HG02885 (cell line): ENCODE measurements around the gene FHOD3.
A peak's percentile ranks its signal among the peaks of the same experiment; 100 is the strongest.
"Not testable (repeated sequence)": the region's sequence is repeated elsewhere in the genome, so short reads cannot be mapped to it uniquely, and the experiment has no call there.

Experiments used
- ATAC-seq: cut with Tn5 transposase; IDR thresholded peaks from one replicate; pipeline ENCODE4 v1.9.1; 2021; ENCODE audit warnings: mild to moderate bottlenecking; ENCODE audit not compliant: unreplicated experiment, poor library complexity

FHOD3 gene

GRCh38 chr18:36341944-36342343 is 44.4 kb downstream of the FHOD3 start:
- no peak for ATAC-seq

DNA sequence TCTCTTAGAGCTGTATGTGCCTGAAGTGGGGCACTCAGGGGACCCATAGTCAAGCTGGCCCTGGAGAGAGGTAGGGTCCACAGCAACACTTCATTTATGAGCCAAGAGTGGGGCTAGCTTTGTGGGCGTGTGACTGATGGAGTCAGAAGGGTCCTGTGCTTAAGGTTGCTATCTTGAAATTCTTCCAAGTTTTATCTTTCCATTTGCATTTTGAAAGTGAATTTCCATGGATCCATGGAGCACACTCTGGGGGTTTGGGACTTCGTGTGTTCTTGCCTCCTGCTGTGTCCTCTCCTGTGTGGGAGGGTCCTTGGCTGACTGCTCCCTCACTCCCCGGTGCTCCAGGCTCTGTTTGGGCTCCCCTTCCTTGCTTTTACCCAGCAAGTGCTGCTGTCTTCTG is 50.8 kb downstream of the FHOD3 start:
- no peak for ATAC-seq

- ATAC-seq: no peak
These were observed 51.5 kb downstream of the FHOD3 start for GRCh38 chr18:36348971-36349417.

GRCh38 chr18:36349552-36349951 is 52.0 kb downstream of the FHOD3 start:
- no peak for ATAC-seq

GRCh38 chr18:36350251-36350651 is 52.7 kb downstream of the FHOD3 start:
- no peak for ATAC-seq

- ATAC-seq: no peak
These were observed 53.4 kb downstream of the FHOD3 start for GRCh38 chr18:36350839-36351469.

DNA sequence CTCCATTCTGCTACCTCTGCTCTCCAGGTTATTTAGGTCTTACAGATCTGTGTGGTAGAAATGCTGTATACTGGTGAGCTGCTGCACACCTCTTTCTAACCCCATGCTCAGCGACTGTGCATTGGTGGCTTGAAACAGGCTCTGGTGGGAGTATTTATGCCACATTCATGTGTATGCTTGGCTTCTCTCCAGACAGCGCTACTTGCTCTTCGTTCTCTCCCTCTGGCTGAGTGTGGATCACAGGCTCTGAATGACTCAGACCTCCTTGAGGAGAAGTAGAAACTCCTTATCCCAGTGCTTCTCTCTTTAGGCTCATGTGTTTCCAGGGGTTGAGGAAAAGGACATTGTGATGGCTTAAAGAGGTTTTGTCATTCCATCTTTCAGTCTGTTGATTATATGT is 54.9 kb downstream of the FHOD3 start:
- no peak for ATAC-seq

GRCh38 chr18:36354989-36355388 is 57.5 kb downstream of the FHOD3 start:
- no peak for ATAC-seq

DNA sequence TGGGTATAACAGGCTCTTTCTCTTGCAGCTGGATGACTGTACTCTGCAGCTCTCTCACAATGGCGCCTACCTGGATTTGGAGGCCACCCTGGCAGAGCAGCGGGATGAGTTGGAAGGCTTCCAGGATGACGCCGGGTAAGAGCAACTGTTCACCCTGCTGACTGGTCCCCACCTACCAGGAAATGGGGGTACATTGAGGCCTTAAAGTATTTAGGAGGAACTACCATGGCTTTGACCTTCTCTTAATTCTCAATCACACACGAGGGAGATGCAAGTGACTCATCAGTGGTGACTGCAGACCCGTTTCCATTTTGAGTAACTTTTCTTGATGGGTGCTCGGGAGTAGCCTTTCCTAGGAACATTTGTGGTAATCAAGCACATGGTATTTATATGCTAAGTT is 58.0 kb downstream of the FHOD3 start:
- no peak for ATAC-seq

DNA sequence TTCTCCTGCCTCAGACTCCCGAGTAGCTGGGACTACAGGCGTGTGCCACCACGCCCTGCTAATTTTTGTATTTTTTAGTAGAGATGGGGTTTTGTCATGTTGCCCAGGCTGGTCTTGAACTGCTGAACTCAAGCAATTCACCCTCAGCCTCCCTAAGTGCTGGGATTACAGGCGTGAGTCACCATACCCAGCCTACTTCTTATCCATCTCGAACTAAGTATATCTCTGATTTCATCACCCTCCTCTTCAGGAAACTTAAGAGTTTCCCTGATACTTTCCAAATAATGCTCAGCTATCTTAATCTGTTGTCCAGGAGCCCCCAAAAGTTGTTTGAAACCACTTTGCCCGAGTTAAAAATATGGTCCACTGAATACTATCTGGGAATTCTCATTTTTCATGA is 59.2 kb downstream of the FHOD3 start:
- ATAC-seq: not testable (repeated sequence)

GRCh38 chr18:36358141-36358540 is 60.6 kb downstream of the FHOD3 start:
- no peak for ATAC-seq

DNA sequence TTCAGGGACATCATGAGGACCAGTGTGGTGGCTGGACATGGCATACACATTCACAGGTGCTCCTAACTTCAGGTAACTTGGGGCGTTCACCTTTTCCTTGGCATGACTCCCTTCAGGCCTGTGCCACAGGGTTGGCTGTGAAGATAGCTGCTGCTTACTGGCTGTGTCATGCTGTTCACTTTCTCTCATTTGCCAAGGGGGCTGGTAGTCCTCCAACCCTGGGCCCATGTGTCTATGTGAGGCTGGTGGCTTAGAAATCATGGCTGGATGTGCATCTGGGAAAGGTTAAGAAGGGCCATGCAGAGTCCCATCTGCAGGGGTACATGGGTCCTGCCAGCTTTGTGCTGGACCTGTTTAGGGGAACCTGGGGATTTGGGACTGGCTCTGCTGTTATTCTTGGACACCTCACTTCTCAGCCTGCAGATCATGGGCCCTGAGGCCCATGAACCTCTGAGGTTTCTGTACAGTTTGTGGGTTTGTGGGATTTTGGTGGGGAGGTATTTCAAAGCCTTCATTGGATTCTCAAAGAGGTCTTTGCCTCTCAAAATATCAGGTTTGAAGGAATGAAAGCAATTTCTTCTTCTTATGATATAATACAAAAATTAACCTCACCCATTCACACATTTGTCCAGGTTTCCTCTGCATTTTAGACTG is 62.9 kb downstream of the FHOD3 start:
- no peak for ATAC-seq

- ATAC-seq: no peak
These were observed 67.6 kb downstream of the FHOD3 start for GRCh38 chr18:36364911-36365624.

- ATAC-seq: peak; percentile 48
These were observed 68.6 kb downstream of the FHOD3 start for GRCh38 chr18:36365836-36366775.

GRCh38 chr18:36366994-36367839 is 69.7 kb downstream of the FHOD3 start:
- ATAC-seq: peak; percentile 74

DNA sequence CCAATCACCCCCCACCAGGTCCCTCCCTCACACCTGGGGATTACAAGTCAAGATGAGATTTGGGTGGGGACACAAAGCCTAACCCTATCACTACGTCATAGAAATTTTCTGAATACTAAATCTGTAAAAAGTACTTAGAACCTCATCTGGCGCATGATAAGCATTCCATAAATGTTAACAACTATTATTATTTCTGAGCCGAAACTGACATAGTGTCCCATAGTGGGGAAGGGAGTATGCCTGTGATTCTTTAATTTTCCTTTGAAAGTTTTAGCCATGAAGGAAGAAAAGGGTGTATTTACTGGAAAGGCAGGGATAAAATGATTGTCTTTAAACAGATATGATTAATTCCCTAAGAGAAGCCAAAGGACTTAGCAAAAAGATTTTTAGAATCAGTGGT is 71.4 kb downstream of the FHOD3 start:
- ATAC-seq: no peak

DNA sequence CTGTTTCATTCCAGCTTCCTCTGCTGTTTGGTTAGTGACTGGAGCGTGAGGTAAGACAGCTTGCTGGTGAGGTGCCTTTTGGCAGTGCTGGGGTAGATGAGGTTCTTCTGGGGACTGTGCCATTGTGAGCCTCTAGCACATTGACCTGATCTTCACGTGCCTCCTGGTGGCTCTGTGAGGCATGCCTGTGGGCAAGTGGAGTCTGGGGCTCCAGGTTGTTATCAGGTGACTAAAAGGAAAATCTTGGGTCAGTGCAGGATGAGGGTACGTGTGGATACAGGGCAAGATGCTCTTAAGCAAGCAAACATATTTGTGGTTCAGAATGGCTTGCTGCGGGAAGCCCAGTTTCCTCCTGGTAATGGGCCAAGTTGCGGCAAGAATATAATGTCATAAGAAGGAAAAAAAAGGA is 75.4 kb downstream of the FHOD3 start:
- no peak for ATAC-seq

- no peak for ATAC-seq
These were observed 76.7 kb downstream of the FHOD3 start for GRCh38 chr18:36374262-36374661.

GRCh38 chr18:36375118-36375517 is 77.6 kb downstream of the FHOD3 start:
- ATAC-seq: no peak

DNA sequence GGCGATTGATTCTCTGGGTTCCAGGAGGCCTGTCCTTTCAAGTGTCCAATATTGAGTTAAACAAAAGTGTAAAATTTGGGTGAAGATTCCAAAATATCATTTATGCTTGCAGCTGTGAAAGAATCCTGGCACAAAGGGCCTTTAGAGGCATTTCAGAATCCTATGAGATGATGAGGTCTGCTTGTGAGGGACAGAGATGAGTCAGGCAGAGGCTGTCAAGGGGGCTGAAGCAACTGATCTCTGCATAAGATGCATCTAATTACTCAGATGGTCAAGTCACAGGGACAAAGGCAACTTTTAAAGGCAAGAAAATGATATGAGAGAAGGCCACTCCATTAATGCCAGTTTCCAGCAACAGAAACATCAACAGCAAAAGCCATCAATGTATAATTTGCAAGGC is 78.8 kb downstream of the FHOD3 start:
- ATAC-seq: peak; percentile 50
